ENCODE measurements around the gene SHTN1. TPM values are rescaled to one million over a fixed set of nuclear protein-coding genes. Genes with fewer than 3 reads are reported as not detected.

Gene SHTN1
- total RNA-seq, 2 experiments from 2014 or later: 0.37 to 0.43 TPM

- Mint-ChIP-seq H3K9me3 (ENCODE audit: low read depth) (no peaks in the 10 kb centered on the region), H3K27ac (no peak overlapping the region), H3K27me3 (peaks cover 34% of the 10 kb centered on the region), H3K4me3 (no peak overlapping the region), H3K4me1 (no peaks in the 10 kb centered on the region), H3K36me3 (ENCODE audit: low read depth) (no peaks in the 10 kb centered on the region)
- ATAC-seq (no peak), DNase-seq (no peak)
- CTCF ChIA-PET: interaction anchor here (0.7 kb wide), 1 partner anchor 33 kb away, joined by 4 read pairs; no protein-coding TSS in a partner anchor
- intact Hi-C loops (cut with DNase I, micrococcal nuclease): loop anchor here (10.0 kb wide), 2 partner anchors 174 to 206 kb away; no protein-coding TSS in a partner anchor
- POLR2A ChIA-PET: no interaction called here
Observed at GRCh38 chr10:117001144-117001543, 3.8 kb downstream of the SHTN1 start.

GRCh38 chr10:117000580-117000979 lies 4.4 kb downstream of the SHTN1 start:
- no peak for DNase-seq
- Mint-ChIP-seq H3K9me3 (ENCODE audit: low read depth) (no peaks in the 10 kb centered on the region), H3K36me3 (ENCODE audit: low read depth) (no peaks in the 10 kb centered on the region), H3K4me1 (no peaks in the 10 kb centered on the region), H3K4me3 (no peak overlapping the region), H3K27ac (no peak overlapping the region), H3K27me3 (peaks cover 30% of the 10 kb centered on the region)
- ChIA-PET POLR2A (no interaction called here), CTCF (interaction anchor here (0.7 kb wide), 1 partner anchor 33 kb away, joined by 4 read pairs; no protein-coding TSS in a partner anchor)
- intact Hi-C loops (cut with DNase I, micrococcal nuclease): loop anchor here (10.0 kb wide), 2 partner anchors 174 to 206 kb away; no protein-coding TSS in a partner anchor
- no peak for ATAC-seq

- peaks cover 23% of the 10 kb centered on the region for H3K27me3 Mint-ChIP-seq
- CTCF ChIA-PET: no interaction called here
- no peaks in the 10 kb centered on the region for H3K4me1 Mint-ChIP-seq
- no peak overlapping the region for H3K27ac Mint-ChIP-seq
- DNase-seq: no peak
- POLR2A ChIA-PET: no interaction called here
- ATAC-seq: no peak
- H3K9me3 Mint-ChIP-seq (ENCODE audit: low read depth): no peaks in the 10 kb centered on the region
- intact Hi-C loops (cut with DNase I, micrococcal nuclease): no loop called here
- H3K36me3 Mint-ChIP-seq (ENCODE audit: low read depth): no peaks in the 10 kb centered on the region
- no peak overlapping the region for H3K4me3 Mint-ChIP-seq
Observed at GRCh38 chr10:116998172-116998571, 6.8 kb downstream of the SHTN1 start.

GRCh38 chr10:116997015-116997414 lies 8.0 kb downstream of the SHTN1 start:
- H3K27me3 Mint-ChIP-seq: peaks cover 21% of the 10 kb centered on the region
- no peaks in the 10 kb centered on the region for H3K9me3 Mint-ChIP-seq (ENCODE audit: low read depth)
- H3K27ac Mint-ChIP-seq: no peak overlapping the region
- CTCF ChIA-PET: no interaction called here
- DNase-seq (no peak), ATAC-seq (no peak)
- no peaks in the 10 kb centered on the region for H3K36me3 Mint-ChIP-seq (ENCODE audit: low read depth)
- POLR2A ChIA-PET: no interaction called here
- H3K4me1 Mint-ChIP-seq: no peaks in the 10 kb centered on the region
- H3K4me3 Mint-ChIP-seq: no peak overlapping the region
- intact Hi-C loops (cut with DNase I, micrococcal nuclease): no loop called here

- Mint-ChIP-seq H3K4me1 (no peaks in the 10 kb centered on the region), H3K27ac (no peak overlapping the region), H3K36me3 (ENCODE audit: low read depth) (no peaks in the 10 kb centered on the region), H3K27me3 (peaks cover 15% of the 10 kb centered on the region), H3K4me3 (no peak overlapping the region), H3K9me3 (ENCODE audit: low read depth) (no peaks in the 10 kb centered on the region)
- intact Hi-C loops (cut with DNase I, micrococcal nuclease): no loop called here
- no peak for DNase-seq
- CTCF ChIA-PET: no interaction called here
- ATAC-seq: no peak
- POLR2A ChIA-PET: no interaction called here
Observed at GRCh38 chr10:116995648-116996047, 9.3 kb downstream of the SHTN1 start.

- H3K27ac Mint-ChIP-seq: no peak overlapping the region
- intact Hi-C loops (cut with DNase I, micrococcal nuclease): no loop called here
- no peak for DNase-seq
- CTCF ChIA-PET: no interaction called here
- no peaks in the 10 kb centered on the region for H3K36me3 Mint-ChIP-seq (ENCODE audit: low read depth)
- H3K9me3 Mint-ChIP-seq (ENCODE audit: low read depth): no peaks in the 10 kb centered on the region
- no peaks in the 10 kb centered on the region for H3K4me1 Mint-ChIP-seq
- no peak overlapping the region for H3K4me3 Mint-ChIP-seq
- H3K27me3 Mint-ChIP-seq: peaks cover 8% of the 10 kb centered on the region
- POLR2A ChIA-PET: no interaction called here
- ATAC-seq: no peak
Observed at GRCh38 chr10:116994113-116994890, 10.7 kb downstream of the SHTN1 start.

- Mint-ChIP-seq H3K4me1 (no peaks in the 10 kb centered on the region), H3K4me3 (no peak overlapping the region), H3K27me3 (peaks cover 6% of the 10 kb centered on the region), H3K36me3 (ENCODE audit: low read depth) (no peaks in the 10 kb centered on the region), H3K27ac (no peak overlapping the region), H3K9me3 (ENCODE audit: low read depth) (no peaks in the 10 kb centered on the region)
- POLR2A ChIA-PET: no interaction called here
- intact Hi-C loops (cut with DNase I, micrococcal nuclease): no loop called here
- DNase-seq (no peak), ATAC-seq (no peak)
- CTCF ChIA-PET: no interaction called here
Observed at GRCh38 chr10:116993610-116994009, 11.4 kb downstream of the SHTN1 start.

- CTCF ChIA-PET: no interaction called here
- Mint-ChIP-seq H3K4me1 (no peaks in the 10 kb centered on the region), H3K27me3 (peaks cover 4% of the 10 kb centered on the region), H3K27ac (no peak overlapping the region), H3K36me3 (ENCODE audit: low read depth) (no peaks in the 10 kb centered on the region), H3K4me3 (no peak overlapping the region), H3K9me3 (ENCODE audit: low read depth) (no peaks in the 10 kb centered on the region)
- intact Hi-C loops (cut with DNase I, micrococcal nuclease): no loop called here
- no peak for DNase-seq
- POLR2A ChIA-PET: no interaction called here
- ATAC-seq: no peak
Observed at GRCh38 chr10:116992183-116992582, 12.8 kb downstream of the SHTN1 start.

GRCh38 chr10:116990276-116990800 lies 14.6 kb downstream of the SHTN1 start:
- Mint-ChIP-seq H3K4me3 (no peak overlapping the region), H3K4me1 (no peaks in the 10 kb centered on the region), H3K27me3 (peaks cover 4% of the 10 kb centered on the region), H3K9me3 (ENCODE audit: low read depth) (no peaks in the 10 kb centered on the region), H3K36me3 (ENCODE audit: low read depth) (no peaks in the 10 kb centered on the region), H3K27ac (no peak overlapping the region)
- ChIA-PET CTCF (interaction anchor here (0.6 kb wide), 1 partner anchor 740 kb away, joined by 3 read pairs; no protein-coding TSS in a partner anchor), POLR2A (no interaction called here)
- no peak for ATAC-seq
- intact Hi-C loops (cut with DNase I, micrococcal nuclease): no loop called here
- DNase-seq: no peak

GRCh38 chr10:116989439-116989838 lies 15.5 kb downstream of the SHTN1 start:
- peaks cover 4% of the 10 kb centered on the region for H3K27me3 Mint-ChIP-seq
- H3K9me3 Mint-ChIP-seq (ENCODE audit: low read depth): no peaks in the 10 kb centered on the region
- ChIA-PET POLR2A (no interaction called here), CTCF (interaction anchor here (0.8 kb wide), 1 partner anchor 36 kb away, joined by 3 read pairs; no protein-coding TSS in a partner anchor)
- H3K4me3 Mint-ChIP-seq: no peak overlapping the region
- no peak for ATAC-seq
- H3K36me3 Mint-ChIP-seq (ENCODE audit: low read depth): no peaks in the 10 kb centered on the region
- no peak overlapping the region for H3K27ac Mint-ChIP-seq
- DNase-seq: no peak
- no peaks in the 10 kb centered on the region for H3K4me1 Mint-ChIP-seq
- intact Hi-C loops (cut with DNase I, micrococcal nuclease): no loop called here

GRCh38 chr10:116988311-116988710 lies 16.7 kb downstream of the SHTN1 start:
- Mint-ChIP-seq H3K4me3 (no peak overlapping the region), H3K36me3 (ENCODE audit: low read depth) (no peaks in the 10 kb centered on the region), H3K9me3 (ENCODE audit: low read depth) (no peaks in the 10 kb centered on the region), H3K27ac (no peak overlapping the region), H3K4me1 (no peaks in the 10 kb centered on the region), H3K27me3 (peaks cover 6% of the 10 kb centered on the region)
- ChIA-PET POLR2A (no interaction called here), CTCF (interaction anchor here (0.6 kb wide), 1 partner anchor 847 kb away, joined by 3 read pairs; no protein-coding TSS in a partner anchor)
- no peak for DNase-seq
- intact Hi-C loops (cut with DNase I, micrococcal nuclease): no loop called here
- ATAC-seq: no peak

GRCh38 chr10:116985611-116986010 lies 19.4 kb downstream of the SHTN1 start:
- CTCF ChIA-PET: no interaction called here
- POLR2A ChIA-PET: no interaction called here
- Mint-ChIP-seq H3K36me3 (ENCODE audit: low read depth) (no peaks in the 10 kb centered on the region), H3K4me1 (no peaks in the 10 kb centered on the region), H3K27me3 (peaks cover 8% of the 10 kb centered on the region), H3K9me3 (ENCODE audit: low read depth) (no peaks in the 10 kb centered on the region), H3K27ac (no peak overlapping the region), H3K4me3 (no peak overlapping the region)
- DNase-seq: no peak
- ATAC-seq: no peak
- intact Hi-C loops (cut with DNase I, micrococcal nuclease): no loop called here
